GM21576 (cell line): ENCODE results near the gene SGO2.
A peak's percentile ranks its signal among the peaks of the same experiment; 100 is the strongest.

ENCODE experiments used
- ATAC-seq: cut with Tn5 transposase; IDR thresholded peaks from one replicate; pipeline ENCODE4 v1.9.1; 2021; ENCODE audit warnings: mild to moderate bottlenecking, moderate library complexity; ENCODE audit not compliant: unreplicated experiment

SGO2 gene, protein sequence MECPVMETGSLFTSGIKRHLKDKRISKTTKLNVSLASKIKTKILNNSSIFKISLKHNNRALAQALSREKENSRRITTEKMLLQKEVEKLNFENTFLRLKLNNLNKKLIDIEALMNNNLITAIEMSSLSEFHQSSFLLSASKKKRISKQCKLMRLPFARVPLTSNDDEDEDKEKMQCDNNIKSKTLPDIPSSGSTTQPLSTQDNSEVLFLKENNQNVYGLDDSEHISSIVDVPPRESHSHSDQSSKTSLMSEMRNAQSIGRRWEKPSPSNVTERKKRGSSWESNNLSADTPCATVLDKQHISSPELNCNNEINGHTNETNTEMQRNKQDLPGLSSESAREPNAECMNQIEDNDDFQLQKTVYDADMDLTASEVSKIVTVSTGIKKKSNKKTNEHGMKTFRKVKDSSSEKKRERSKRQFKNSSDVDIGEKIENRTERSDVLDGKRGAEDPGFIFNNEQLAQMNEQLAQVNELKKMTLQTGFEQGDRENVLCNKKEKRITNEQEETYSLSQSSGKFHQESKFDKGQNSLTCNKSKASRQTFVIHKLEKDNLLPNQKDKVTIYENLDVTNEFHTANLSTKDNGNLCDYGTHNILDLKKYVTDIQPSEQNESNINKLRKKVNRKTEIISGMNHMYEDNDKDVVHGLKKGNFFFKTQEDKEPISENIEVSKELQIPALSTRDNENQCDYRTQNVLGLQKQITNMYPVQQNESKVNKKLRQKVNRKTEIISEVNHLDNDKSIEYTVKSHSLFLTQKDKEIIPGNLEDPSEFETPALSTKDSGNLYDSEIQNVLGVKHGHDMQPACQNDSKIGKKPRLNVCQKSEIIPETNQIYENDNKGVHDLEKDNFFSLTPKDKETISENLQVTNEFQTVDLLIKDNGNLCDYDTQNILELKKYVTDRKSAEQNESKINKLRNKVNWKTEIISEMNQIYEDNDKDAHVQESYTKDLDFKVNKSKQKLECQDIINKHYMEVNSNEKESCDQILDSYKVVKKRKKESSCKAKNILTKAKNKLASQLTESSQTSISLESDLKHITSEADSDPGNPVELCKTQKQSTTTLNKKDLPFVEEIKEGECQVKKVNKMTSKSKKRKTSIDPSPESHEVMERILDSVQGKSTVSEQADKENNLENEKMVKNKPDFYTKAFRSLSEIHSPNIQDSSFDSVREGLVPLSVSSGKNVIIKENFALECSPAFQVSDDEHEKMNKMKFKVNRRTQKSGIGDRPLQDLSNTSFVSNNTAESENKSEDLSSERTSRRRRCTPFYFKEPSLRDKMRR

DNA sequence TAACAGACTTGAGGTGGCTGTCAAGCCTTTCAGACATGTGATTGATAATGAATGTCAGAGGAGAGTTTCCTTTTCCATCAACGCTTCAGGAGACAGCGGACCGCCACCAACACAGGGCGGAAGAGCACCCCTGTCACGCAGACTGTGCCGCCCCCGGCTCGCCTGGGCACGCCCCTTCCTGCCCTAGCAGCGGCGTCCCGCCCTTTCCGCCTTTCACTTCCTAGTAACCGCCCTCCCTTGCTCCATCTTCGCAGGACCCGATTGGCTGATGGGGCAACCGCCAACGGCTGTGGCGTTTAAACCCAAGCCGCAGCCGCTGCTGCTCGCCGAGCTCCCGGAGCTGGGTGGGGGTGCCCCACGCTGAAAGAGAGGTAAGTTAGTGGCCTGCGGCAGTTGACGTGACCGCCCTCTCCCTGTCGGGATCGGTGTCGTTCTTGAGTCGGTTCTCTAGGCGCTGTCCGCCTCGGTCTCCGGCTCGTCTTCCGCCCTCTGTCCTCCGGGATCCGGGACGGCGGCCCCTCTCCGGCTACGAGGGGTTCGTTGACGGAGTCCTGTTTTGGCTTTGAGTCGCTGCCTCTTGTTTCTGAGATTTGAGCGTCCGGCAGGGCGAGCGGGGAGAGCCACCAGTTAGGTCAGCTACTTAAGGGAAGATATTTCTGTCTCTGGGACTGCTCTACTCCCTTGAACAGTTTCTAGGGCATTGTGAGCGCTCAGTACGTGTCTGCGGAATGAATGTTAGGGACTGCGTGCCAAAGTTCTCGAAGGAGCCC, at the start of gene SGO2:
TSS of gene SGO2 (plus strand) at position 326 of the 770 bp plus-strand sequence. CDS start 6,769 bp downstream, outside the sequence.
- peak; percentile 100 for ATAC-seq

DNA sequence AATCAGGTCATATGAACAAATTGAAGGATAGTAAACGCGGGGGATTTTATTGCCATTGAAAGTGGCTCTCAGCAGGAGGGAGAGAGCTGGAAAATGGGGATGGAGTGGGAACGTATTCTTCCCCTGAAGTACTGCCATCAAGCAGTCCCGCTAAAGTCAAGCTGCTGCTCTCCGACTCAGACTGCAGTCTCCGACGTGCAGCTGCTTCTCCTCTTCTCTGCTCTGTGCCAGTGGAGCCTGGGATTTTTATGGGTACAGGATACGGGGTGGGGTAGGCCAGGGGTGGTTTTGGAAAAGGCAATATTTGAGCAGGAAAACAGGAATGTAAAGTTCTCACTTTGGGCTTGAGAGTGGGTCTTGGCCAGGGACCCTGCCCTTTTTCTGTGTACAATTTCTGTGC, 49.2 kb upstream of the SGO2 start:
- ATAC-seq, result no peak

DNA sequence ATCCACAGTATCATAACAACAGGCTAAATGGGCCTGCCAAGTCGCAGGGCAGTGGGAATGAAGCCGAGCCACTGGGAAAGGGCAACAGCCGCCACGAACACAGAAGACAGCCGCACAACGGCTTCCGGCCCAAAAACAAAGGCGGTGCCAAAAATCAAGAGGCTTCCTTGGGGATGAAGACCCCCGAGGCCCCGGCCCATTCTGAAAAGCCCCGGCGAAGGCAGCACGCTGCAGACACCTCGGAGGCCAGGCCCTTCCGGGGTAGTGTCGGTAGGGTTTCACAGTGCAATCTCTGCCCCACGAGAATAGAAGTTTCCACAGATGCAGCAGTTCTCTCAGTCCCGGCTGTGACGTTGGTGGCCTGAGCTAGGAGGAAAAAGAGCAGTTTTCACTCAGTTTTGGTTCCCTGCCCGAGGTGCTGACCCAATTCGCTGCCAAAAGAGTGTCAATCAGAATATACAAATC, 48.3 kb upstream of the SGO2 start:
- no peak for ATAC-seq

DNA sequence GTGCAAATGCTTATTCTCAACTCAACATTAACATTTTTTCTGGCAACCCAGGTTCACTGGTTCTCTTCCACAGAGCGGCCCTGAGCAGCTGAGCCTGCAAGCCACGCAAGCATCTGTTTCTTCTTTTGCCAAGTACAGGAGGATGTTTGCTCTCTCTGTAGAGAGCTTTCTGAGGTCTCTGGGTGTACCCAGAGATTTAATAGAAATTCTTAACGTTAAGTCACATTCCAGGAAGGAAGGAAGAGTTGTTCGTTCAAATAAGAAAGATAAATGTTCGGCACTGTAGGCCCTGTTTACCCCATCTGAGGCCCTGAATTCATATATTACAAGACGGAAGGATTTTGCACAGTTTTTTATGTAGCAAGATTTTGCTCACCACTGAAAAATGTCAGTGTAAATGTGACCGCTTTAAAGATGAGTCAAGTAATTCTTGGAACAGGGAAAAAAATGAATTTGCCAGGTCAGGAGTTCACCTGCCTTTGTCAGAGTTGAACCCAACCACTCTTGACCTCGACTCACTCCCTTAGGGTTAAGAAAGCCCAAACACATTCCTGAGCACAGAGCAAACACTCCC, 46.2 kb upstream of the SGO2 start:
- no peak for ATAC-seq

DNA sequence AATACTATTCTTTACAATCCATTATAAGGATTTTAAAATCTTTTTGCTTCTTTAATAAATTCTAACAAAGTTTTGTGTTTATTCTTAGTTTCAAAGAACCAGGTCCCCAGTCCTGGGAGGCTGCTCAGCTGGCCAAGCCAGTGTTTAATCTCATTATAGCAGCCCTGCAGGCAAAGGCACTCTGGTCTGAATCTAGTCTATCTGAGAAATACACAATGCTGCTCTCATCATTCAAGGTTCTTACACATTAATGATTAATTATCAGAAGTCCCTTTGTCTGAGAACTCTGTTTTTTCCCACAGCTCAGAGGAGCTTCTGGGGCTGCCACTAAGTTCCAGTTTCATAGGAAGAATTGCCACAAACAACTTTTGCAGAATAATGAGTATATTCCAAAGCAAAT, 43.8 kb upstream of the SGO2 start:
- no peak for ATAC-seq

DNA sequence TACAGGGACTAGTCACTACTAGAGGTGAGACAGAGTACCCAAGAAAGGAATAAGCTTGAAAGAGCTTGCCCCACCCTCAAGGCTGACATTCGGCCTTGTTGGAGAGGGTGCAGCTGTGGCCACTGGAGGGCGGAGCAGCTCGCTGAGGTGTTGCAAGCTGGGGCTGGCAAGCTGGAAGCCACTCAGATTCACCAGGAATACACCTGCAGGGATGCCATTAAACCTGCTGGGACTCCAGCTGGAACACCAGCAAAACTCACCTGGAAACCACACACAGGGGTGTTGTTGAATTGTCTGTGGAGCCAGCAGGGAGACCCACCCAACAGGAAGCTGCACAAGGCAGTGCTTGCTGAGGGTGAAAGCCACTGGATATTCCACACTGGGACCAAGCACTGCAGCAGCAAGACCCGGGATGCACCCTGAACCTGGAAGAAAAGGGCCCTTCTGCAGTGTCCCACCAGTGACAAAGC, 42.2 kb upstream of the SGO2 start:
- ATAC-seq, result peak; percentile 51

DNA sequence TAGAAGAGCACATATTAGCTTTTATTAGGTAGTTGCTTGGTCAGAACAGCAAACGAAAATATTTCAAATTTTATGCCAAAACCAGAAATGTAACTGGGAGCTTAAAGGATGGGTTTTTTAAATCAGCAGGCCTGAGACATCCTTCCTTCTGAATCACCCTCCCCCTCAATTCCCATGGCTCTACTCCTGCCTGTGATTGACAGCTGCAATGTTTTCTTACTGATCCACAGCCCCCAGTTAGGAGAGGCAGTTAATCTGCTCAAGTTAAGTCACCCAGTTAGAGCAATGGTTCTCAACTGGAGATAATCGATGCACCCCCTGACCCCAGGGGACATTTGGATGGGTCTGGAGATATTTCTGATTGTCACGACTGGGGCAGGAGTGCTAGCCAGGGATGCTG, 41.1 kb upstream of the SGO2 start:
- ATAC-seq, result no peak

DNA sequence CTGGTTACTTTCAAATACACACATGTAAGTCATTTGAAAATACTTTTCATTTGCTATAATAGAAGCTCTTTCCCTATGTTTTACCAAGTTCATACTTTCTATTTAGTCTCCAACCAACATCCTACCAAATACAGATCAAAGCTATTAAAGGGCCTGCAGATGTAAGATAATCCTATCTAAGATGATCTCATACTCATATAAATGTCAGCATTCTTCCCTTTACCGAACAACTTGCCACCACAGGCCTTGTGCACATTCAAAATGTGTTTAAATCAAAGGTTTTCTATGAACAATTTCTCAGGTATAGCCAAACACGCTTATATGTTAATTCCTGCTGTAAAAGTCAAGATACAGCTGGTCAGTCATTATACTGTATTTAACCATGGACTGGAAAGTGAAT, 39.5 kb upstream of the SGO2 start:
- no peak for ATAC-seq

DNA sequence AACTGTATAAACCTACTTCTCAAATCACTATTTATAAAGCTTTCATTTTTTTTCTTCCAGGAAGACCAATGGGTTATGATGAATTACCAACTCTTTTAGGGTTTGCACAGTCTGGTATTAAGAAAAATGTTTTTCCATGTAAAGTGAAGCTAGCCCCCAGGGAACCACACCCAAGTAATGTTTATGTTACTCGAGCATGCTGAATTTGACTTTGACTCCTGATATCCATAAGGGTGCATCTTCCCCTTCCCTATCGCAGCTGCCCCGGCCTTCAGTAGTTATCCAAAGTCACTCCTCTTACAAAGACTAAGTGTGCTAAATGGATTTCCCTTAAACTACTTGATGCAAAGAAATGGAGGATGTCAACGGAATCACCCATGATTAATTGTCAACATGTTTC, 37.8 kb upstream of the SGO2 start:
- no peak for ATAC-seq

DNA sequence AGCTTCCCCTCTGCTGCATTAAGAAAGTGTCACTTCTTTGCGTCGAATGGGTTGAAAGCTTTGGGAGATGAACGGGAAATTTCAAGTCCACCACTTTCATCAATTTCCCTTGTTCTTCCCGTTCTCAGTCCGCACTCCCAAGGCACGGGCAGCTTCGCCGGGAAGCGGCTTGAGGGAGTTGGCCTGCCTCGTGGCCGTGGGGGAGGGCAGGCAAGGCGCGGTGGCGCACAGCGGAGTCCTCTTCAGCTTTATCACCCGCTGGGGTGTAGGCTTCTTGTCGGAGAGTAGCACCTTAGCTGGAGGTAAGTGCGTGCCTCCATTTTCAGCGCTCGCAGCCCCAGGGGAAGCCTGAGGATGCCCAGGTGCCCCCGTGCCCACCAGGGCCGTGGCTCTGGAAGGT, 36.0 kb upstream of the SGO2 start:
- no peak for ATAC-seq

DNA sequence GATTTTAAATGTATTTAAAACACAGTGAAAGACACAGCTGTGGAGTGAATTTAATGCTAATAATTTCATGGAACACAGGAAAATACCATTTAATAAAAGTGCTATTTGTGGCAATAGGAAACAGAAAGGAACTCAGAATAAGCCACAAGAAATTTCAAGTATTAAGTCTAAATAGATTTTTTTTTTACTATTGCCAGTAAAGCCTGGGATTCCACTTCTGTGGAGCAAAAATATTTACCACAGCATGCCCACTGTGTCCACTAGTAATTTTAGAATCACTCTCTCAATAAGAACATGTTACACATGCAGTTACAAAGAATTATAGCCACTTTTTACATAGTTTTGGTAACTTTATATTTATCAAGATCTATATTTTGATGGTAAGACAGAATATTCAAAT, 33.4 kb upstream of the SGO2 start:
- no peak for ATAC-seq

DNA sequence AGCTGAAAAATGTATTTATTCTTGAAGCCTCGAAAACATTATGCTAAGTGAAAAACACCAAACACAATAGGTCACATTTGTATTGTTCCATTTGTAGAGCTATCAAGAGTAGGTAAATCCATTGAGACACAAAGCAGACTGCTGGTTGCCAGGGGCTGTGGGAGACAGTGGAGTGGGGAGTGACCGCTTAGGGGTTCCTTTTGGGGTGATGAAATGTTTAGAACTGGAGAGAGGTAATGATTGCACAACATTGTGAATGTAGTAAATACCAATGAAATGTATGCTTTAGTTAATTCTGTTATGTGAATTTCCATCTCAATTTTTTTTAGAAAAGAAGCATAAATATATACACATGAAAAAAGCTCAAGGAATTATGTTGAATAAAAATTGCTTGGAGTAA, 32.0 kb upstream of the SGO2 start:
- no peak for ATAC-seq

DNA sequence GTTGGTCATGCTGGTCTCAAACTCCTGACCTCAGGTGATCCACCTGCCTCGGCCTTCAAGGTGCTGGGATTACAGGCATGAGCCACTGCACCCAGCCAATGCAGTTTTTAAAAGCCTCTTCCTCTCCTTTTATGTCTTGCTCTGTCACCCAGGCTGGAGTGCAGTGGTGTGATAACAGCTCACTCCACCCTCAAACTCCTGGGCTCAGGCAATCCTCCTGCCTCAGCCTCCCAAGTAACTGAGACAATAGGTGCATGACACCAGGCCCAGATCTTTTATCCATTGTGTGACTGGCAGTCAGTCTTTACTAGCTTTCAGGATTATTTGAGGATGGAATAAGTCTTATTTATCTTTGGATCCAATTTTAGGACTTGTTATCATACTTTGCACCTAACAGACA, 29.3 kb upstream of the SGO2 start:
- no peak for ATAC-seq

DNA sequence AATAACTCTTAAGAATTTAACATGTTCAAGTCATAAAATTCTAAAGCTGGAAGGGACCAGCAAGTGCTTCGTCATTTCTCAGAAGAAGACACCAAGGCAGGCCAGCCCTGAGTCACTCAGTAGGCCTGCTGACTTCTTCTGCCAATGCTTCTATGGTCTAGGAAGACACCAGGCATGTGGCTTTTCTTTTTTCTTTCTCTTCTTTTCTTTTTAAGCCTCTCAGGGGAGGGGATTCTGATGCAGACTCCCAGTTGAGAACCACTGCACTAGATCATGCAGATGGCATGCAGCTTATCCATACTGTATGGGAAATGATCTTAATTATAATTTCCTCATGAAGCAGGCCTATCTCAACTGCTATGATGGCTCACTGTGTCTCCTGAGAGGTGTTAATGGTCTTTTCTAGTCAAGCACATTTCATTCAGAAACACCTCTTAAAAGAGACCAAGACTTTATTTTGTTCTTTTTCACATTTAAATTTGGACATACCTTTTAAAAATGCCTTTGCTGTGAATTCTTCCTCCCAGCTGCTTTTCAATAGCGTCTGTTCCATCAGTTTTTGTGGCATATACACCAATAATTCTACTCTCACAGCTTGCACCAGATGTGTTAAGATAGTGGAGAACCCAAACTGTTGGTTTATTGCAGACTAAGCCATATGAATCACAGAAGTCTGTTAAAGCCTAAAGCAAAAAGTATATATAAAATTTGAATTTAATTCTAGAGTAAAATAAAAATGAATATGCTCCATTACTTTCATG, 27.4 kb upstream of the SGO2 start:
- no peak for ATAC-seq

DNA sequence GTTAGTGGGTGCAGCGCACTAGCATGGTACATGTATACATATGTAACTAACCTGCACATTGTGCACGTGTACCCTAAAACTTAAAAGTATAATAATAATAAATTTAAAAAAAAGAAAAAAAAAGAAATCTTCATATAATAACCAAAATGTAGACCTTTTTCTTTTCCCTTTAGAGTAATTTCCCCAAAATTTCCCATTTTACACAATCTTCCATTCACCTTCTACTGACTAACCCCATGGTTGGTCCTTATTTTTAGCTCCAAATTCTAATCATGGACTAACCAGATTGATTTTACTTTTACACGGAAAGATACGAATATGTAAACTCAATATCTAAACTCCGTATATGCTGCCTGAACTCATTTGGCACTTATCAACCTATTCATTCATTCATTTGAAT, 23.8 kb upstream of the SGO2 start:
- no peak for ATAC-seq

DNA sequence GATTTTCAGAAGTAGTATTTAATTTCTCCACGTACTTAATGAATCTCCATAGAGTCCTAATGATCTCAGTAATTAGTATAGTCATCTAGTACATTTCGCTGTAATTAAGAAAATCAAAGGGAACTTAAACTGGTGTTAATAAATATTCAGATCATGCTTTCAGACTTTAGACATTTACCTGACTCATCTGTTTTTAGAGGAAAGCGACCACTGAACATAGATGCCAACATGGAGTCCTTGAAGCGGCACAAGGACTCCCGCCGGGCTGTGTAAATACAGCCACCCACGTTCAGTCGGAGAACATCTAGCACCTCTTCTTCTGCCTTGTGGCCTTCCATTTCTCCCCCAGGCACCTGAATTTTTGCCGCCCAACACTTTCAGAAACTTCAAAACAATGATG, 19.3 kb upstream of the SGO2 start:
- ATAC-seq, result no peak

DNA sequence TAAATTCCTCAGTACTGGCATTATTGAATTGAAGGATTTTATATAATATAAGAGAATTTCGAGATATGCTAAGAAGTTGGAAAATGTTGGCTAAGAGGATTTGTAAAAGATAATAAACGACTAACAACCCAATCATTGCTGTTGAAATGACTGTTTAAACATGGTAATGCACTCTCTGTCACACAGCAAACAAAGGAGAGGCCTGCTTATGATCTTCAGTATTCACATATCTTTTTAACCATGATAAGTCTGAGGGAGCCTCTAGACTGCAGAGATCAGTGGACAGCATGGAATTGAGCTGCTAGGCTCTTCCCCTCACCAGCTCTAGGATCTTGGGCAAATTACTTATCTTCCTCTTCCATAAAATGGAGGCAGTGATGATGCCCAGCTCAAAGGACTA, 18.8 kb upstream of the SGO2 start:
- ATAC-seq, result no peak

DNA sequence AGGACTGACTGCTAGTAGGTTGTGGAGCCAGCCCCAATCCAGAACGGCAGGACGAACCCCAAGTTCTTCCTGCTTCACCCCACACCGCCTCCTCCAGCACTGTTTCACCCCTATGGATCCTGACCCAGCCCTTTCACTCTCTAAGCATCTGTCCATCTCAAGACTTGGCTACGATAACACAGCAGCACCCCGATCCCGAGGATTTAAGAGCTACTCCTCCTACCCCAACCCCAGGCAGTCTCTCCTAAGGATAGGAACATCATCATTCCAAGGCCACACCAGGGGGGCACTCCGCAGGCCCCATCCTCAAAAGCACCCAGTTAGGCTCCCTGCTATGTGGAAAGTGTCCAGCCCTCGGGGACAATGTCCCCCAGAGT, 16.8 kb upstream of the SGO2 start:
- ATAC-seq, result no peak
